ENCODE results near the gene SELENOT. TPM values are rescaled to one million over a fixed set of nuclear protein-coding genes. Genes with fewer than 3 reads are reported as not detected.

Gene SELENOT
- total RNA-seq, 1 donor from 2014 or later = 79.1 TPM

GRCh38 chr3:150610785-150611184, 7.7 kb downstream of the SELENOT start:
- peaks cover 34% of the 10 kb centered on the region for H3K4me1 Mint-ChIP-seq (ENCODE audit: low read depth)
- H3K9me3 Mint-ChIP-seq (ENCODE audit: low read depth) = no peaks in the 10 kb centered on the region
- H3K4me3 Mint-ChIP-seq (ENCODE audit: unreplicated experiment) = no peak overlapping the region
- peaks cover 7% of the 10 kb centered on the region for H3K36me3 Mint-ChIP-seq (ENCODE audit: low read depth)
- no peak for TF ChIP-seq CTCF (IDR thresholded peaks at IDR 0.05)
- no peak for DNase-seq (ENCODE audit: low spot score)
- H3K27ac Mint-ChIP-seq (ENCODE audit: unreplicated experiment) = no peak overlapping the region
- no peaks in the 10 kb centered on the region for H3K27me3 Mint-ChIP-seq (ENCODE audit: low read depth)

- Mint-ChIP-seq H3K4me1 (ENCODE audit: low read depth) (peaks cover 28% of the 10 kb centered on the region), H3K27ac (ENCODE audit: unreplicated experiment) (no peak overlapping the region), H3K4me3 (ENCODE audit: unreplicated experiment) (no peak overlapping the region), H3K36me3 (ENCODE audit: low read depth) (peaks cover 4% of the 10 kb centered on the region), H3K9me3 (ENCODE audit: low read depth) (no peaks in the 10 kb centered on the region), H3K27me3 (ENCODE audit: low read depth) (no peaks in the 10 kb centered on the region)
- DNase-seq (ENCODE audit: low spot score) = no peak
- TF ChIP-seq CTCF (IDR thresholded peaks at IDR 0.05) = no peak
These were observed 8.5 kb downstream of the SELENOT start for GRCh38 chr3:150611666-150612065.

DNA sequence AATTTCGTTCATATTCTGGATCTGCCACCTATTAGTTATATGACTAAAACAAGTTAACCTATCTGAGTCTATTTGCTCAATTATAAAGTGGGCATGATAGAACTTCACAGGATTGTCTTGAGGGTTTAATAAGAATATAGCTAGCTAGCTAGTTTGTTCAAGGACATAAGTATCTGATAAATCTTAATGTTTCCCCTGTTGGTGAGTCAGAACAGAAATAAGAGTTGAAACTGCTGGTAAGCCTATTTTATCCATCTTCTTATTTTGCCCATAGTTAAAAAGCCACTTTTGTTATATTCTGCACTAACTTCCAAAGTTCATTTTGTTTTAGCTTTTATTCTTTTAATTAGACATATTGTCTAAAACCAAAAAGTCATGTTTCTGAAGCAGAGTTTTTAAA, 9.4 kb downstream of the SELENOT start:
- no peak for DNase-seq (ENCODE audit: low spot score)
- Mint-ChIP-seq H3K27ac (ENCODE audit: unreplicated experiment) (no peak overlapping the region), H3K4me1 (ENCODE audit: low read depth) (peaks cover 24% of the 10 kb centered on the region), H3K27me3 (ENCODE audit: low read depth) (no peaks in the 10 kb centered on the region), H3K9me3 (ENCODE audit: low read depth) (no peaks in the 10 kb centered on the region), H3K4me3 (ENCODE audit: unreplicated experiment) (no peak overlapping the region), H3K36me3 (ENCODE audit: low read depth) (peaks cover 3% of the 10 kb centered on the region)
- TF ChIP-seq CTCF (IDR thresholded peaks at IDR 0.05) = no peak

GRCh38 chr3:150613034-150613433, 9.9 kb downstream of the SELENOT start:
- peaks cover 3% of the 10 kb centered on the region for H3K36me3 Mint-ChIP-seq (ENCODE audit: low read depth)
- H3K9me3 Mint-ChIP-seq (ENCODE audit: low read depth) = no peaks in the 10 kb centered on the region
- no peak overlapping the region for H3K27ac Mint-ChIP-seq (ENCODE audit: unreplicated experiment)
- peaks cover 19% of the 10 kb centered on the region for H3K4me1 Mint-ChIP-seq (ENCODE audit: low read depth)
- no peak overlapping the region for H3K4me3 Mint-ChIP-seq (ENCODE audit: unreplicated experiment)
- no peaks in the 10 kb centered on the region for H3K27me3 Mint-ChIP-seq (ENCODE audit: low read depth)
- no peak for TF ChIP-seq CTCF (IDR thresholded peaks at IDR 0.05)
- no peak for DNase-seq (ENCODE audit: low spot score)

- TF ChIP-seq CTCF (IDR thresholded peaks at IDR 0.05) = no peak
- Mint-ChIP-seq H3K27ac (ENCODE audit: unreplicated experiment) (no peak overlapping the region), H3K4me1 (ENCODE audit: low read depth) (peaks cover 18% of the 10 kb centered on the region), H3K27me3 (ENCODE audit: low read depth) (no peaks in the 10 kb centered on the region), H3K9me3 (ENCODE audit: low read depth) (no peaks in the 10 kb centered on the region), H3K4me3 (ENCODE audit: unreplicated experiment) (no peak overlapping the region), H3K36me3 (ENCODE audit: low read depth) (peaks cover 3% of the 10 kb centered on the region)
- no peak for DNase-seq (ENCODE audit: low spot score)
These were observed 10.8 kb downstream of the SELENOT start for GRCh38 chr3:150613709-150614480.
